ENCODE results near the gene ZNF808. TPM values are rescaled to one million over a fixed set of nuclear protein-coding genes. Genes with fewer than 3 reads are reported as not detected.
"Not testable (repeated sequence)": the region's sequence is repeated elsewhere in the genome, so short reads cannot be mapped to it uniquely, and the experiment has no call there.

Gene ZNF808
- total RNA-seq: 10 to 100 TPM; 25.7 to 29.9 TPM

- CTCF ChIA-PET: no interaction called here
- peak; percentile 99 for DNase-seq
- intact Hi-C loops (cut with DNase I, micrococcal nuclease): loop anchor here (1.0 to 5.0 kb wide), 20 partner anchors 8 to 806 kb away; partner anchors contain the start of genes ZNF83 (in 2 of the 2), ZNF160 (in 1 of the 2), ZNF320 (in 1 of the 2) and ZNF528 (in 1 of the 2)
- no peaks in the 10 kb centered on the region for H3K27me3 Mint-ChIP-seq
- H3K4me3 Mint-ChIP-seq: peak within 1 kb of the TSS; percentile 91
- peak; percentile 92 for ATAC-seq
- POLR2A ChIA-PET: interaction anchor here (0.6 to 0.8 kb wide), 3 partner anchors 8 to 837 kb away, joined by 3 to 4 read pairs (median 4); partner anchors contain the start of gene ZNF845
- peaks cover 6% of the 10 kb centered on the region for H3K9me3 Mint-ChIP-seq (ENCODE audit: low read depth)
- peaks cover 22% of the 10 kb centered on the region for H3K36me3 Mint-ChIP-seq (ENCODE audit: low read depth)
- peak within 1 kb of the TSS; percentile 94 for H3K27ac Mint-ChIP-seq
- peaks cover 23% of the 10 kb centered on the region for H3K4me1 Mint-ChIP-seq
Measured at GRCh38 chr19:52527134-52527955, at the start of gene ZNF808. TSS of gene ZNF808 (plus strand) at chr19:52527668. CDS start at chr19:52543285, 15,617 bp downstream.

- H3K27ac Mint-ChIP-seq; ATAC-seq; CTCF ChIA-PET; H3K27me3 Mint-ChIP-seq; POLR2A ChIA-PET; DNase-seq; intact Hi-C loops (cut with DNase I, micrococcal nuclease); H3K4me3 Mint-ChIP-seq; H3K4me1 Mint-ChIP-seq: not testable (repeated sequence)
- Mint-ChIP-seq H3K9me3 (ENCODE audit: low read depth) (peaks cover 36% of the 10 kb centered on the region), H3K36me3 (ENCODE audit: low read depth) (peaks cover 26% of the 10 kb centered on the region)
Measured at GRCh38 chr19:52484111-52484743, 43.2 kb upstream of the ZNF808 start.

GRCh38 chr19:52485064-52485463, 42.4 kb upstream of the ZNF808 start:
- H3K27ac Mint-ChIP-seq; CTCF ChIA-PET; DNase-seq; ATAC-seq; POLR2A ChIA-PET; intact Hi-C loops (cut with DNase I, micrococcal nuclease); H3K4me1 Mint-ChIP-seq; H3K4me3 Mint-ChIP-seq; H3K27me3 Mint-ChIP-seq: not testable (repeated sequence)
- Mint-ChIP-seq H3K36me3 (ENCODE audit: low read depth) (peaks cover 24% of the 10 kb centered on the region), H3K9me3 (ENCODE audit: low read depth) (peaks cover 39% of the 10 kb centered on the region)

GRCh38 chr19:52485561-52486240, 41.8 kb upstream of the ZNF808 start:
- CTCF ChIA-PET; H3K4me3 Mint-ChIP-seq; intact Hi-C loops (cut with DNase I, micrococcal nuclease); H3K27me3 Mint-ChIP-seq; POLR2A ChIA-PET; DNase-seq; H3K4me1 Mint-ChIP-seq; H3K27ac Mint-ChIP-seq; ATAC-seq: not testable (repeated sequence)
- peaks cover 21% of the 10 kb centered on the region for H3K36me3 Mint-ChIP-seq (ENCODE audit: low read depth)
- peaks cover 38% of the 10 kb centered on the region for H3K9me3 Mint-ChIP-seq (ENCODE audit: low read depth)

GRCh38 chr19:52492201-52492993, 35.1 kb upstream of the ZNF808 start:
- DNase-seq: peak; percentile 54
- peaks cover 32% of the 10 kb centered on the region for H3K36me3 Mint-ChIP-seq (ENCODE audit: low read depth)
- H3K4me3 Mint-ChIP-seq: no peak overlapping the region
- no peak overlapping the region for H3K27ac Mint-ChIP-seq
- H3K4me1 Mint-ChIP-seq: no peaks in the 10 kb centered on the region
- CTCF ChIA-PET: no interaction called here
- ATAC-seq: peak; percentile 58
- POLR2A ChIA-PET: no interaction called here
- H3K9me3 Mint-ChIP-seq (ENCODE audit: low read depth): peaks cover 32% of the 10 kb centered on the region
- peaks cover 7% of the 10 kb centered on the region for H3K27me3 Mint-ChIP-seq
- intact Hi-C loops (cut with DNase I, micrococcal nuclease): no loop called here

GRCh38 chr19:52492994-52493470, 34.4 kb upstream of the ZNF808 start:
- no peak overlapping the region for H3K27ac Mint-ChIP-seq
- intact Hi-C loops (cut with DNase I, micrococcal nuclease): no loop called here

GRCh38 chr19:52494518-52494917, 33.0 kb upstream of the ZNF808 start:
- ChIA-PET POLR2A (no interaction called here), CTCF (interaction anchor here (0.6 kb wide), 1 partner anchor 812 kb away, joined by 3 read pairs; no protein-coding TSS in a partner anchor)
- H3K36me3 Mint-ChIP-seq (ENCODE audit: low read depth): peaks cover 37% of the 10 kb centered on the region
- H3K4me3 Mint-ChIP-seq: no peak overlapping the region
- ATAC-seq (no peak), DNase-seq (no peak)
- no peaks in the 10 kb centered on the region for H3K4me1 Mint-ChIP-seq
- H3K27me3 Mint-ChIP-seq: peaks cover 7% of the 10 kb centered on the region
- intact Hi-C loops (cut with DNase I, micrococcal nuclease): no loop called here
- H3K27ac Mint-ChIP-seq: no peak overlapping the region
- H3K9me3 Mint-ChIP-seq (ENCODE audit: low read depth): peaks cover 40% of the 10 kb centered on the region

More at GRCh38 chr19:52492994-52493470, 34.4 kb upstream of the ZNF808 start:
- Mint-ChIP-seq H3K27me3 (peaks cover 7% of the 10 kb centered on the region), H3K9me3 (ENCODE audit: low read depth) (peaks cover 38% of the 10 kb centered on the region), H3K4me1 (no peaks in the 10 kb centered on the region), H3K36me3 (ENCODE audit: low read depth) (peaks cover 34% of the 10 kb centered on the region), H3K4me3 (no peak overlapping the region)
- CTCF ChIA-PET: no interaction called here
- POLR2A ChIA-PET: no interaction called here
- DNase-seq: peak; percentile 34
- ATAC-seq: peak; percentile 57

- intact Hi-C loops (cut with DNase I, micrococcal nuclease): no loop called here
- ChIA-PET POLR2A (no interaction called here), CTCF (no interaction called here)
- peaks cover 3% of the 10 kb centered on the region for H3K27me3 Mint-ChIP-seq
- DNase-seq (no peak), ATAC-seq (no peak)
- no peaks in the 10 kb centered on the region for H3K4me1 Mint-ChIP-seq
- H3K36me3 Mint-ChIP-seq (ENCODE audit: low read depth): peaks cover 49% of the 10 kb centered on the region
- peaks cover 44% of the 10 kb centered on the region for H3K9me3 Mint-ChIP-seq (ENCODE audit: low read depth)
- H3K27ac Mint-ChIP-seq: no peak overlapping the region
- H3K4me3 Mint-ChIP-seq: no peak overlapping the region
Measured at GRCh38 chr19:52498571-52498970, 28.9 kb upstream of the ZNF808 start.

GRCh38 chr19:52500474-52500873, 27.0 kb upstream of the ZNF808 start:
- Mint-ChIP-seq H3K9me3 (ENCODE audit: low read depth) (peaks cover 42% of the 10 kb centered on the region), H3K36me3 (ENCODE audit: low read depth) (peaks cover 49% of the 10 kb centered on the region)
- H3K27ac Mint-ChIP-seq; intact Hi-C loops (cut with DNase I, micrococcal nuclease); ATAC-seq; DNase-seq; H3K4me3 Mint-ChIP-seq; H3K27me3 Mint-ChIP-seq; H3K4me1 Mint-ChIP-seq; CTCF ChIA-PET; POLR2A ChIA-PET: not testable (repeated sequence)

- H3K4me3 Mint-ChIP-seq; DNase-seq; intact Hi-C loops (cut with DNase I, micrococcal nuclease); H3K4me1 Mint-ChIP-seq; ATAC-seq; H3K27me3 Mint-ChIP-seq; POLR2A ChIA-PET; H3K27ac Mint-ChIP-seq; CTCF ChIA-PET: not testable (repeated sequence)
- H3K36me3 Mint-ChIP-seq (ENCODE audit: low read depth): peaks cover 53% of the 10 kb centered on the region
- peaks cover 40% of the 10 kb centered on the region for H3K9me3 Mint-ChIP-seq (ENCODE audit: low read depth)
Measured at GRCh38 chr19:52500991-52501390, 26.5 kb upstream of the ZNF808 start.

- Mint-ChIP-seq H3K4me3 (no peak overlapping the region), H3K27ac (no peak overlapping the region), H3K27me3 (no peaks in the 10 kb centered on the region), H3K36me3 (ENCODE audit: low read depth) (peaks cover 61% of the 10 kb centered on the region), H3K9me3 (ENCODE audit: low read depth) (peaks cover 29% of the 10 kb centered on the region), H3K4me1 (no peaks in the 10 kb centered on the region)
- POLR2A ChIA-PET: no interaction called here
- no peak for DNase-seq
- CTCF ChIA-PET: no interaction called here
- intact Hi-C loops (cut with DNase I, micrococcal nuclease): no loop called here
- no peak for ATAC-seq
Measured at GRCh38 chr19:52507266-52507665, 20.2 kb upstream of the ZNF808 start.

All from activated CD4-positive, alpha-beta T cell treated with anti-CD3 and anti-CD28 coated beads for 36 hours (primary cell).